IMR-90 (cell line): ENCODE data around the gene DIPK1A. TPM values are rescaled to one million over a fixed set of nuclear protein-coding genes. Genes with fewer than 3 reads are reported as not detected.

Experiments used
- ATAC-seq: fragments of 200-7000 bp; cut with Tn5 transposase; 2 replicates; pipeline ENCODE4 v1.9.1; 2020; ENCODE audit warnings: low read depth, mild to moderate bottlenecking, moderate library complexity
- BruUV-seq: library from RNA; stranded (reverse); fragments of 400-500 nt; replicated peaks from 2 replicates; lab custom pipeline; 2021; lab: Mats Ljungman, UMichigan
- CTCF ChIA-PET: fragments of 300-600 bp; formaldehyde crosslinking; extraction: SDS; loops from one replicate; lab custom pipeline; 2021; ENCODE audit warnings: antibody characterized with exemption; lab: Yijun Ruan, JAX
- POLR2A ChIA-PET: fragments of 300-600 bp; sonication (Branson Sonifier 250); formaldehyde crosslinking; loops from one replicate; lab custom pipeline; 2022; ENCODE audit warnings: antibody characterized with exemption; ENCODE audit not compliant: unreplicated experiment; lab: Charles Lee
- DNase-seq: peaks from one replicate; pipeline ENCODE4 v3.0.0; 2013
- H2AFZ ChIP-seq: replicated peaks from 2 replicates; pipeline ENCODE3; 2013; ENCODE audit warnings: low read length, mild to moderate bottlenecking; ENCODE audit not compliant: poor library complexity
- H2AK5ac ChIP-seq: 2 replicates; pipeline ENCODE4 v1.6.1; 2013; ENCODE audit warnings: low read depth, low read length, inconsistent platforms
- H2AK9ac ChIP-seq: replicated peaks from 2 replicates; pipeline ENCODE3; 2013; ENCODE audit warnings: mild to moderate bottlenecking, low read depth, low read length, moderate library complexity; ENCODE audit not compliant: poor library complexity
- H2BK120ac ChIP-seq: 2 replicates; pipeline ENCODE4 v1.6.1; 2013; ENCODE audit warnings: low read depth, low read length, inconsistent platforms
- H2BK15ac ChIP-seq: 3 replicates; pipeline ENCODE4 v1.6.1; 2013; ENCODE audit warnings: low read depth, low read length, inconsistent platforms
- H2BK20ac ChIP-seq: 2 replicates; pipeline ENCODE4 v1.6.1; 2013; ENCODE audit warnings: low read depth, mild to moderate bottlenecking, inconsistent platforms, low read length, moderate library complexity
- H2BK5ac ChIP-seq: 2 replicates; pipeline ENCODE4 v1.6.1; 2013; ENCODE audit warnings: mild to moderate bottlenecking, low read depth, low read length, inconsistent platforms; ENCODE audit not compliant: poor library complexity, severe bottlenecking
- H3K14ac ChIP-seq: replicated peaks from 2 replicates; pipeline ENCODE4 v1.6.1; 2013; ENCODE audit warnings: low read depth, low read length, inconsistent platforms
- H3K18ac ChIP-seq: 2 replicates; pipeline ENCODE4 v1.6.1; 2013; ENCODE audit warnings: low read depth, low read length, control low read depth
- H3K23ac ChIP-seq: 2 replicates; pipeline ENCODE4 v1.6.1; 2013; ENCODE audit warnings: low read depth, low read length, inconsistent platforms
- H3K27ac ChIP-seq: 2 replicates; pipeline ENCODE4 v1.5.1; 2013; ENCODE audit warnings: mild to moderate bottlenecking, control low read depth, low read length; ENCODE audit not compliant: insufficient read depth
- H3K27me3 ChIP-seq: 2 replicates; pipeline ENCODE4 v1.6.1; 2013; ENCODE audit warnings: low read length; ENCODE audit not compliant: control insufficient read depth, insufficient read depth
- H3K36me3 ChIP-seq: 2 replicates; pipeline ENCODE4 v1.6.1; 2013; ENCODE audit warnings: low read length, mixed read lengths; ENCODE audit not compliant: control insufficient read depth, insufficient read depth
- H3K4ac ChIP-seq: 2 replicates; pipeline ENCODE4 v1.6.1; 2013; ENCODE audit warnings: low read depth, low read length, inconsistent platforms
- H3K4me1 ChIP-seq: 2 replicates; pipeline ENCODE4 v1.6.1; 2013; ENCODE audit warnings: low read length, mixed read lengths; ENCODE audit not compliant: control insufficient read depth, insufficient read depth
- H3K4me2 ChIP-seq: 2 replicates; pipeline ENCODE4 v1.6.1; 2013; ENCODE audit warnings: low read depth, mild to moderate bottlenecking, control low read depth, low read length, moderate library complexity
- H3K4me3 ChIP-seq: 2 replicates; pipeline ENCODE4 v1.5.1; 2013; ENCODE audit warnings: low read depth, mild to moderate bottlenecking, control low read depth, low read length, moderate library complexity; ENCODE audit not compliant: insufficient read depth
- H3K56ac ChIP-seq: 2 replicates; pipeline ENCODE4 v1.6.1; 2013; ENCODE audit warnings: low read length, inconsistent platforms; ENCODE audit not compliant: insufficient read depth; ENCODE audit errors: extremely low read depth
- H3K79me1 ChIP-seq, 2 experiments: 2 replicates each; pipeline ENCODE4 v1.6.1; 2013; ENCODE audit warnings: low read length in 2 of 2, inconsistent platforms in 1 of 2, low read depth in 1 of 2
- H3K9ac ChIP-seq: 2 replicates; pipeline ENCODE4 v1.6.1; 2013; ENCODE audit warnings: low read depth, low read length, control low read depth
- H3K9me1 ChIP-seq: 2 replicates; pipeline ENCODE4 v1.6.1; 2013; ENCODE audit warnings: low read length, inconsistent platforms; ENCODE audit not compliant: insufficient read depth
- H3K9me3 ChIP-seq: 2 replicates; pipeline ENCODE4 v1.6.1; 2013; ENCODE audit warnings: low read length; ENCODE audit not compliant: control insufficient read depth, insufficient read depth
- H4K20me1 ChIP-seq: 2 replicates; pipeline ENCODE4 v1.6.1; 2013; ENCODE audit warnings: low read length, inconsistent platforms; ENCODE audit not compliant: insufficient read depth
- H4K5ac ChIP-seq: 2 replicates; pipeline ENCODE4 v1.6.1; 2013; ENCODE audit warnings: mild to moderate bottlenecking, low read depth, low read length, control low read depth
- H4K8ac ChIP-seq, 2 experiments: 2 replicates each; pipeline ENCODE4 v1.6.1; 2013; ENCODE audit warnings: low read depth in 2 of 2, low read length in 2 of 2, control low read depth in 1 of 2, inconsistent platforms in 1 of 2
- H4K91ac ChIP-seq: 2 replicates; pipeline ENCODE4 v1.6.1; 2013; ENCODE audit warnings: low read depth, low read length, inconsistent platforms; ENCODE audit not compliant: insufficient read depth
- CEBPB ChIP-seq: IDR thresholded peaks from 2 replicates; pipeline ENCODE4 v1.6.1; 2012; ENCODE audit warnings: low read depth, low read length, improper control_type of control experiment
- CHD1 ChIP-seq: IDR thresholded peaks from 2 replicates; pipeline ENCODE4 v1.6.1; 2012; ENCODE audit warnings: low read depth, low read length, improper control_type of control experiment
- CTCF ChIP-seq: conservative IDR thresholded peaks from 2 replicates; pipeline ENCODE4 v1.5.1; 2012; ENCODE audit warnings: mild to moderate bottlenecking, low read depth, low read length, improper control_type of control experiment
- ELK1 ChIP-seq: fragments of 150-350 bp; IDR thresholded peaks from 2 replicates; pipeline ENCODE4 v1.6.1; 2016; ENCODE audit warnings: low read depth, mild to moderate bottlenecking, low read length, moderate library complexity, borderline replicate concordance
- FOS ChIP-seq: fragments of 150-350 bp; IDR thresholded peaks from 2 replicates; pipeline ENCODE4 v1.6.1; 2016; ENCODE audit warnings: low read depth, low read length
- MAFK ChIP-seq: IDR thresholded peaks from 2 replicates; pipeline ENCODE4 v1.6.1; 2012; ENCODE audit warnings: low read depth, low read length, improper control_type of control experiment
- MAZ ChIP-seq: IDR thresholded peaks from 2 replicates; pipeline ENCODE4 v1.6.1; 2012; ENCODE audit warnings: low read depth, mild to moderate bottlenecking, low read length, improper control_type of control experiment, moderate library complexity, borderline replicate concordance
- MXI1 ChIP-seq: IDR thresholded peaks from 2 replicates; pipeline ENCODE4 v1.6.1; 2012; ENCODE audit warnings: low read depth, mild to moderate bottlenecking, low read length, moderate library complexity, borderline replicate concordance
- NFE2L2 ChIP-seq: fragments of 150-350 bp; IDR thresholded peaks from 2 replicates; pipeline ENCODE4 v1.6.1; 2016; ENCODE audit warnings: low read depth, mild to moderate bottlenecking, low read length
- POLR2A ChIP-seq: IDR thresholded peaks from 2 replicates; pipeline ENCODE4 v1.6.1; 2012; ENCODE audit warnings: mild to moderate bottlenecking, low read depth, low read length
- RAD21 ChIP-seq: IDR thresholded peaks from 2 replicates; pipeline ENCODE4 v1.6.1; 2012; ENCODE audit warnings: low read length, improper control_type of control experiment
- RCOR1 ChIP-seq: IDR thresholded peaks from 2 replicates; pipeline ENCODE4 v1.6.1; 2012; ENCODE audit warnings: mild to moderate bottlenecking, low read length, improper control_type of control experiment; ENCODE audit not compliant: insufficient replicate concordance
- RFX5 ChIP-seq: IDR thresholded peaks from 2 replicates; pipeline ENCODE4 v1.8.0; 2012; ENCODE audit warnings: low read depth, mild to moderate bottlenecking, low read length, moderate library complexity
- SMC3 ChIP-seq: fragments of 150-350 bp; IDR thresholded peaks from 2 replicates; pipeline ENCODE4 v1.6.1; 2016; ENCODE audit warnings: low read depth, mild to moderate bottlenecking, antibody characterized with exemption, low read length, moderate library complexity
- WGBS, 2 experiments: methylation state at CpG; one replicate each; pipeline versions ENCODE4 v1.1.5 to v1.1.7; 2013; ENCODE audit warnings: missing lambda C conversion rate in 2 of 2; ENCODE audit not compliant: insufficient read length in 1 of 2; ENCODE audit errors: extremely low coverage in 2 of 2; 5-methylcytosine and 5-hydroxymethylcytosine counted together
- dilution Hi-C: fragments of 300-500 bp; cut with HindIII; formaldehyde crosslinking; loops from one replicate; pipeline ENCODE4 v1.14.3; 2018; ENCODE audit warnings: low sequenced_read_pairs; ENCODE audit not compliant: unreplicated experiment
- in situ Hi-C: fragments of 300-500 bp; cut with MboI; formaldehyde crosslinking; loops from 3 replicates; pipeline ENCODE4 v1.14.3; 2019; ENCODE audit warnings: low sequenced_read_pairs, inconsistent platforms, mixed read lengths
- intact Hi-C: fragments of 100-400 bp; cut with micrococcal nuclease; formaldehyde crosslinking; loops from 2 replicates; pipeline ENCODE4 v1.10.0; 2022
- polyA plus RNA-seq, 3 experiments: library from polyadenylated mRNA; depleted of rRNA; stranded (reverse); fragments of >200 nt; gene quantifications; 2 replicates each; pipeline ENCODE4 v1.2.3, GENCODE V29; 2012; ENCODE audit warnings: low replicate concordance in 1 of 3
- total RNA-seq: library from RNA; depleted of rRNA; stranded (reverse); fragments of >200 nt; gene quantifications from 2 replicates; pipeline ENCODE4 v1.2.3, GENCODE V29; 2012
- TF ChIP-seq, protein P1 (sequence below): fragments of 150-350 bp; IDR thresholded peaks from 2 replicates; pipeline ENCODE4 v1.6.1; 2017; ENCODE audit warnings: mild to moderate bottlenecking, antibody characterized with exemption, low read length, low read depth

The DIPK1A gene
- total and polyA plus RNA-seq, 2 of the 4 experiments (the other 2 are of a cell fraction), result 4.7 to 5.7 TPM

GRCh38 chr1:92980732-92981647, 19.7 kb upstream of the DIPK1A start:
- Histone ChIP-seq H2BK5ac (no peak overlapping the region), H4K8ac (no peak overlapping the region), H3K14ac (no peak overlapping the region), H3K56ac (no peak overlapping the region), H3K4me1 (no peaks in the 10 kb centered on the region), H3K27ac (no peak overlapping the region), H3K36me3 (no peaks in the 10 kb centered on the region), H2BK15ac (no peak overlapping the region), H3K23ac (no peak overlapping the region), H4K20me1 (no peaks in the 10 kb centered on the region), H2BK20ac (no peak overlapping the region), H2AFZ (no peak overlapping the region), H3K4me3 (no peak overlapping the region), H3K9me1 (no peaks in the 10 kb centered on the region), H2AK5ac (no peak overlapping the region), H3K4me2 (no peak overlapping the region), H2BK120ac (no peak overlapping the region), H3K4ac (no peak overlapping the region), H3K9ac (no peak overlapping the region), H4K5ac (no peak overlapping the region), H3K18ac (no peak overlapping the region), H3K27me3 (peaks cover 4% of the 10 kb centered on the region; the same call in 1 of the 2 replicates), H3K9me3 (peaks cover 6% of the 10 kb centered on the region; the same call in 1 of the 2 replicates), H2AK9ac (no peak overlapping the region), H3K79me1 (no peaks in the 10 kb centered on the region), H4K91ac (no peak overlapping the region)
- ChIA-PET POLR2A (no interaction called here), CTCF (no interaction called here)
- DNase-seq (no peak), ATAC-seq (no peak)
- intact Hi-C loops (no loop called here), in situ Hi-C loops (no loop called here), dilution Hi-C loops (no loop called here)
- BruUV-seq, result no TSS peak
- WGBS, 2 experiments, result 87% methylated on average over 4 of the region's 8 CpGs; no CpG with 5 or more reads in 1 of the 2 experiments
- no peak for TF ChIP-seq CEBPB
- no peak for TF ChIP-seq ELK1
- no peak for TF ChIP-seq RAD21
- no peak for TF ChIP-seq RFX5
- TF ChIP-seq MAFK, result no peak
- no peak for TF ChIP-seq MAZ
- TF ChIP-seq FOS, result no peak
- no peak for TF ChIP-seq POLR2A
- no peak for TF ChIP-seq NFE2L2
- TF ChIP-seq, protein P1, sequence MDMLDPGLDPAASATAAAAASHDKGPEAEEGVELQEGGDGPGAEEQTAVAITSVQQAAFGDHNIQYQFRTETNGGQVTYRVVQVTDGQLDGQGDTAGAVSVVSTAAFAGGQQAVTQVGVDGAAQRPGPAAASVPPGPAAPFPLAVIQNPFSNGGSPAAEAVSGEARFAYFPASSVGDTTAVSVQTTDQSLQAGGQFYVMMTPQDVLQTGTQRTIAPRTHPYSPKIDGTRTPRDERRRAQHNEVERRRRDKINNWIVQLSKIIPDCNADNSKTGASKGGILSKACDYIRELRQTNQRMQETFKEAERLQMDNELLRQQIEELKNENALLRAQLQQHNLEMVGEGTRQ, result no peak
- TF ChIP-seq RCOR1, result no peak
- TF ChIP-seq CTCF, result no peak
- TF ChIP-seq MXI1, result no peak
- no peak for TF ChIP-seq SMC3
- no peak for TF ChIP-seq CHD1
